Subcutaneous abdominal adipose tissue (tissue), 5 donors: ENCODE data around the gene OPN4.

ENCODE experiments used
- H3K27ac ChIP-seq: one replicate; pipeline ENCODE4 v1.7.0; 2013; ENCODE audit warnings: low read depth, mild to moderate bottlenecking, inconsistent platforms, low read length, moderate library complexity
- H3K27me3 ChIP-seq, 5 donors: one replicate each; pipeline ENCODE4 v1.7.0; 2013; ENCODE audit warnings: low read length in 5 of 5, inconsistent platforms in 1 of 5; ENCODE audit not compliant: control insufficient read depth in 5 of 5, insufficient read depth in 4 of 5
- H3K36me3 ChIP-seq, 5 donors: one replicate each; pipeline ENCODE4 v1.7.0; 2013; ENCODE audit warnings: low read length in 5 of 5; ENCODE audit not compliant: control insufficient read depth in 5 of 5, insufficient read depth in 5 of 5
- H3K4me1 ChIP-seq, 5 donors: one replicate each; pipeline ENCODE4 v1.7.0; 2013; ENCODE audit warnings: low read length in 5 of 5, mild to moderate bottlenecking in 3 of 5, moderate library complexity in 1 of 5; ENCODE audit not compliant: control insufficient read depth in 5 of 5, insufficient read depth in 5 of 5
- H3K4me3 ChIP-seq, 5 donors: one replicate each; pipeline ENCODE4 v1.7.0; 2013; ENCODE audit warnings: low read length in 5 of 5, low read depth in 1 of 5
- H3K9ac ChIP-seq, 5 donors: one replicate each; pipeline ENCODE4 v1.7.0; 2013; ENCODE audit warnings: low read length in 5 of 5, mild to moderate bottlenecking in 4 of 5, moderate library complexity in 3 of 5
- H3K9me3 ChIP-seq, 5 donors: one replicate each; pipeline ENCODE4 v1.7.0; 2013; ENCODE audit warnings: low read length in 5 of 5; ENCODE audit not compliant: control insufficient read depth in 5 of 5
- donor health status: healthy.
- donor health status: healthy.
- donor health status: healthy.
- donor health status: healthy.
- donor health status: healthy.

OPN4 gene

GRCh38 chr10:86686972-86687371 is 32.6 kb downstream of the OPN4 start:
- no peaks in the 10 kb centered on the region for H3K36me3 ChIP-seq
- peaks cover 0 to 9% (median 7%) of the 10 kb centered on the region in 5 donors for H3K27me3 ChIP-seq
- H3K4me1 ChIP-seq: peaks cover 0 to 33% (median 22%) of the 10 kb centered on the region in 5 donors
- H3K9me3 ChIP-seq: no peaks in the 10 kb centered on the region
- H3K9ac ChIP-seq: no peak overlapping the region
- H3K27ac ChIP-seq: no peak overlapping the region
- no peak overlapping the region for H3K4me3 ChIP-seq

DNA sequence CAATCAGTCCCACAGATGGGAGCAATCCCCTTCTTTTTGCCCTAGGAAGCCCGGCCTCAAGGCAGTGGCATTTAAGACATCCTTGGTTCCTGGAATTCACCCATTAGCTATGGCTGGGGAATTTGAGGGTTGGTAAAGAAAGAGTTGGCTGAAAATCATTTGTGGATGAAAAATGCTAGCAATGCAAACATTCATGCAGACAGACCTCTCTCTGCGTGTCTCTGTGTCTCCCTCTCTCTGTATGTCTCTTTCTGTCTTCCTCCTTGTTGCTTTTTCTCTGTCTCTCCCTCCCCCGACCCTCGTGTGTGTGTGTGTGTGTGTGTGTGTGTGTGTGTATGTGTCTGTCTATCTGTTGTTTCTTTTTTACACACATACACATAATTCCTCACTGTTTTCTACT is 33.4 kb downstream of the OPN4 start:
- H3K9ac ChIP-seq: no peak overlapping the region
- no peak overlapping the region for H3K27ac ChIP-seq
- H3K9me3 ChIP-seq: no peaks in the 10 kb centered on the region
- H3K27me3 ChIP-seq: peaks cover 0 to 10% (median 7%) of the 10 kb centered on the region in 5 donors
- H3K4me3 ChIP-seq: no peak overlapping the region
- H3K36me3 ChIP-seq: no peaks in the 10 kb centered on the region
- H3K4me1 ChIP-seq: peaks cover 0 to 32% (median 22%) of the 10 kb centered on the region in 5 donors

DNA sequence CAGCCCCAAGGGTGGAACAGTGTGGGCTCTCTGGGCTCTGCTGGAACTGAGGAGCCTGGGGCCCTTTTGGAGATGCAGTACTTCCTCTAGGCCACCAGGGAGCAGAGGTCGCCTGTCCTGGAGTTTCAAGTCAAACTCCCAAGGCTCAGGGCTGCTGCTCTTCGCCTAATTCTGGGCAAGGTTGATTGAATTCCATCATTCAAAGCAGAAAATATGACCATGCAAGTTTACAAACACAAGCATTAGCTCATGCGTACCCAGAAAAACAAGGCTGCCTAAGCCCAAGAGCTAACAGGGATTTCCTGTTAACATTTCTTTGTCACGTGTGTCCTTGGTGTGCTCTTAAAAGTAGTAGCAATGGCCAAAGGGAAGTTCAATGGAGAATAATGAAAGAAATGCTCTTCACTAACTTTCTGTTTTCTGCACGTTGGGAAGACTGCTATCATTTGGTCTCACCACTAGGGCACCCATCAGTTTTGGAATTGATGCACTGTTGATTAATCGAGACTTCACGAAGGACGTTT is 34.1 kb downstream of the OPN4 start:
- peaks cover 0 to 36% (median 22%) of the 10 kb centered on the region in 5 donors for H3K4me1 ChIP-seq
- H3K4me3 ChIP-seq: peak overlapping the region; percentile 2 to 45 (median 38)
- H3K27ac ChIP-seq: no peak overlapping the region
- no peaks in the 10 kb centered on the region for H3K36me3 ChIP-seq
- H3K9me3 ChIP-seq: no peaks in the 10 kb centered on the region
- peaks cover 0 to 10% (median 7%) of the 10 kb centered on the region in 5 donors for H3K27me3 ChIP-seq
- H3K9ac ChIP-seq: no peak overlapping the region

DNA sequence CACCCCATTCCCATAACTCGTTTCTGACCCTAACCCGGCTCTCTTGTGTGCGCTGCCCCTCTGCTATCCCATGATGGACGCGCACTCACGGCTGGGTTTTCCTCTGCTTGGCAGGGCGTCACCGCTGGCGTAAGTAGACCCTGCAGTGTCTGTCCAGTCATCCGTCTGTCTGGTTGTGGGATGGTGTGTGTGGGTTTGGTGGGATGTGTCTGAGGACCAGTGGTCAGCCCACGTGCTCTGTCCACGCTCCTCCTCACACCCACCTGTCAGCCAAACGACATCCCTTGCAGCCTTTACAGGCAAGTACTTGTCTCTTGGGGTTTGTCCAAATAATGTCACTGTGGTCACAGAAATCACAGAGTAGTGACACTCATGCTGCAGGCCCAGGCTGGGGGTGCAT is 34.8 kb downstream of the OPN4 start:
- Histone ChIP-seq H3K9ac (no peak overlapping the region), H3K27ac (no peak overlapping the region), H3K4me3 (no peak overlapping the region), H3K9me3 (no peaks in the 10 kb centered on the region), H3K36me3 (no peaks in the 10 kb centered on the region), H3K27me3 (peaks cover 0 to 10% (median 5%) of the 10 kb centered on the region in 5 donors), H3K4me1 (peaks cover 0 to 35% (median 26%) of the 10 kb centered on the region in 5 donors)

DNA sequence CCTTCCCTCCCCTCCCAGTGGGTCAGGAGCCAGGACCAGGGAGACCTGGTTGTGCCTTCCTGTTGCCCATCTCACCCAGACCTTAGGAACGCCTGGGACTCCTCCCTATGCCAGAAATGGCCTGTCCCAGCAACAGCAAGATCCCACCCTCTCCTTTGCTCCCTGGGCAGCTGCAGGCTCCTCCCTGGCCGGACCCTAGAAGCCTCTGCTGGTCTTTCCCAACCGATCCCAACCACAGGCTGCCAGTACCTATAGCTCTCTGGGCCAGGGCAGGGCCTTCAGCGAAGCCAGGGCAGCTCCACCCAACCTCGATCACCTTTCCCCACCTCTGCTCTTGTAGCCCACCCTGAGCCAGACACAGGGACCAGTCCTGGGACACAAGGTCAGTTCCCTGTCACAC is 35.9 kb downstream of the OPN4 start:
- H3K27me3 ChIP-seq: peaks cover 0 to 9% (median 3%) of the 10 kb centered on the region in 5 donors
- no peak overlapping the region for H3K27ac ChIP-seq
- H3K4me3 ChIP-seq: no peak overlapping the region
- peaks cover 0 to 29% (median 22%) of the 10 kb centered on the region in 5 donors for H3K4me1 ChIP-seq
- H3K9me3 ChIP-seq: no peaks in the 10 kb centered on the region
- no peak overlapping the region for H3K9ac ChIP-seq
- no peaks in the 10 kb centered on the region for H3K36me3 ChIP-seq

DNA sequence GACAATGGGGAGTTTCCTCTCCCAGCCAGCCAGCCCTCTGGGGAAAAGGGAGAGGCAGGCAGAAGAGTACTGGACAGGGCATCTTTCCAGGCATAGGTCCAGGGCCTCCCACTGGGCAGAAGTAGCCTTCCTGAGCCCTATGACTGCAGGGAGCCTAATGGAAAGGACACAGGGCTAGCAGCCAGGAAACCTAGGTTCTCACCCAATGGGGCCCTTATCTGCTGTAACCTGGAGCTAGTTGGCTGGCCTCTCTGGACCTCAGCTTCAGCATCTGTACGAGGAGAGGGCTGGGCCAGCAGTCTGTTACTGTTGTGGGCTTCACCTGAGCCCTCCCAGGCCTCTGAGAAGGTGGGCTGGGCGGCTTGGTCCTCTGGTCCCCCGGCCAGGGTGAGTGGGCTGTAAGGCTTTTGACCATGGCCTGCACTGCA is 36.3 kb downstream of the OPN4 start:
- peaks cover 0 to 29% (median 22%) of the 10 kb centered on the region in 5 donors for H3K4me1 ChIP-seq
- H3K27ac ChIP-seq: no peak overlapping the region

GRCh38 chr10:86691333-86692022 is 37.1 kb downstream of the OPN4 start:
- no peak overlapping the region for H3K27ac ChIP-seq
- peaks cover 0 to 13% (median 3%) of the 10 kb centered on the region in 5 donors for H3K27me3 ChIP-seq
- peaks cover 0 to 29% (median 22%) of the 10 kb centered on the region in 5 donors for H3K4me1 ChIP-seq
- no peaks in the 10 kb centered on the region for H3K36me3 ChIP-seq
- H3K9me3 ChIP-seq: no peaks in the 10 kb centered on the region
- no peak overlapping the region for H3K9ac ChIP-seq
- H3K4me3 ChIP-seq: no peak overlapping the region

More for the DNA sequence above, 36.3 kb downstream of the OPN4 start:
- peaks cover 0 to 13% (median 3%) of the 10 kb centered on the region in 5 donors for H3K27me3 ChIP-seq
- no peak overlapping the region for H3K4me3 ChIP-seq
- H3K9ac ChIP-seq: no peak overlapping the region
- H3K9me3 ChIP-seq: no peaks in the 10 kb centered on the region
- H3K36me3 ChIP-seq: no peaks in the 10 kb centered on the region

GRCh38 chr10:86692023-86692514 is 37.7 kb downstream of the OPN4 start:
- Histone ChIP-seq H3K4me1 (peaks cover 0 to 29% (median 22%) of the 10 kb centered on the region in 5 donors), H3K4me3 (no peak overlapping the region), H3K9me3 (no peaks in the 10 kb centered on the region), H3K36me3 (no peaks in the 10 kb centered on the region), H3K9ac (no peak overlapping the region), H3K27ac (no peak overlapping the region), H3K27me3 (peaks cover 0 to 11% (median 3%) of the 10 kb centered on the region in 5 donors)

GRCh38 chr10:86692664-86693063 is 38.3 kb downstream of the OPN4 start:
- no peak overlapping the region for H3K27ac ChIP-seq
- H3K36me3 ChIP-seq: no peaks in the 10 kb centered on the region
- peaks cover 0 to 23% (median 19%) of the 10 kb centered on the region in 5 donors for H3K4me1 ChIP-seq
- no peak overlapping the region for H3K4me3 ChIP-seq
- no peaks in the 10 kb centered on the region for H3K9me3 ChIP-seq
- H3K27me3 ChIP-seq: peaks cover 0 to 11% (median 3%) of the 10 kb centered on the region in 5 donors
- H3K9ac ChIP-seq: no peak overlapping the region

DNA sequence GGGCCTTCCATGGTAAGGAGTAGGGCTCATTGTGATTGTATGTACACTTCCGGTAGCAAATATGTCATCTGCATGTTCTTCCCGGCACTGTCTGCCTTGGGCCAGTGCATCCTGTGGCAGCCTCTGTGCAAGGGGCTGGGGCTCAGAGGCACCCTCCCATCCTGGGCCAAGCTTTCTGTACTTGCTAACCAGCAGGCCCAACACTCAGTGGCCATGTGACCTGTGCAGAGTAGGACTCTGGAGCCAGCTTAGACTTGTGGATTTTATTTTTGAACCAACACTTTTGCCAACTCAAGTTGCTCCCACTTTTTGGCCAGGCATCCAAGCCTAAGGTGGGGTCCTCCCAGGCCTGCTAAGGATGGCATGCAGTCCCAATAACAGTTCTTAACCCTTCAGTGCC is 38.9 kb downstream of the OPN4 start:
- no peak overlapping the region for H3K9ac ChIP-seq
- no peaks in the 10 kb centered on the region for H3K36me3 ChIP-seq
- no peaks in the 10 kb centered on the region for H3K9me3 ChIP-seq
- H3K27ac ChIP-seq: no peak overlapping the region
- peaks cover 0 to 11% (median 3%) of the 10 kb centered on the region in 5 donors for H3K27me3 ChIP-seq
- H3K4me3 ChIP-seq: no peak overlapping the region
- H3K4me1 ChIP-seq: peaks cover 0 to 17% (median 13%) of the 10 kb centered on the region in 5 donors
